ENCODE results near the gene RLF.
"Not testable (repeated sequence)": the region's sequence is repeated elsewhere in the genome, so short reads cannot be mapped to it uniquely, and the experiment has no call there.

Gene RLF

GRCh38 chr1:40151457-40152079 is 9.6 kb upstream of the RLF start:
- H3K27ac Mint-ChIP-seq, result no peak overlapping the region
- no peaks in the 10 kb centered on the region for H3K9me3 Mint-ChIP-seq
- peaks cover 12% of the 10 kb centered on the region for H3K4me1 Mint-ChIP-seq (ENCODE audit: low read depth)
- peaks cover 33% of the 10 kb centered on the region for H3K27me3 Mint-ChIP-seq (ENCODE audit: low read depth)
- H3K36me3 Mint-ChIP-seq (ENCODE audit: low read depth), result no peaks in the 10 kb centered on the region
- H3K4me3 Mint-ChIP-seq, result no peak overlapping the region

GRCh38 chr1:40153073-40153770 is 8.0 kb upstream of the RLF start:
- Mint-ChIP-seq H3K36me3 (ENCODE audit: low read depth) (no peaks in the 10 kb centered on the region), H3K4me3 (no peak overlapping the region), H3K9me3 (no peaks in the 10 kb centered on the region), H3K27ac (no peak overlapping the region), H3K27me3 (ENCODE audit: low read depth) (peaks cover 17% of the 10 kb centered on the region), H3K4me1 (ENCODE audit: low read depth) (peaks cover 12% of the 10 kb centered on the region)

- no peaks in the 10 kb centered on the region for H3K9me3 Mint-ChIP-seq
- no peak overlapping the region for H3K4me3 Mint-ChIP-seq
- H3K27ac Mint-ChIP-seq, result no peak overlapping the region
- no peaks in the 10 kb centered on the region for H3K36me3 Mint-ChIP-seq (ENCODE audit: low read depth)
- H3K4me1 Mint-ChIP-seq (ENCODE audit: low read depth), result peaks cover 12% of the 10 kb centered on the region
- H3K27me3 Mint-ChIP-seq (ENCODE audit: low read depth), result peaks cover 8% of the 10 kb centered on the region
Measured at GRCh38 chr1:40155135-40155534, 6.1 kb upstream of the RLF start.

- Mint-ChIP-seq H3K27me3 (ENCODE audit: low read depth) (peaks cover 8% of the 10 kb centered on the region), H3K27ac (no peak overlapping the region), H3K4me1 (ENCODE audit: low read depth) (peaks cover 15% of the 10 kb centered on the region), H3K9me3 (no peaks in the 10 kb centered on the region), H3K36me3 (ENCODE audit: low read depth) (peaks cover under 1% of the 10 kb centered on the region), H3K4me3 (no peak overlapping the region)
Measured at GRCh38 chr1:40155910-40156309, 5.3 kb upstream of the RLF start.

GRCh38 chr1:40160806-40161124 is 422 bp upstream of the RLF start:
- Mint-ChIP-seq H3K9me3 (no peaks in the 10 kb centered on the region), H3K36me3 (ENCODE audit: low read depth) (peaks cover 3% of the 10 kb centered on the region), H3K4me3 (no peak overlapping the region), H3K4me1 (ENCODE audit: low read depth) (peaks cover 12% of the 10 kb centered on the region), H3K27ac (no peak overlapping the region), H3K27me3 (ENCODE audit: low read depth) (no peaks in the 10 kb centered on the region)

GRCh38 chr1:40161888-40162397 is 756 bp downstream of the RLF start:
- H3K9me3 Mint-ChIP-seq, result no peaks in the 10 kb centered on the region
- peaks cover 8% of the 10 kb centered on the region for H3K36me3 Mint-ChIP-seq (ENCODE audit: low read depth)

GRCh38 chr1:40162753-40163441 is 1.7 kb downstream of the RLF start:
- H3K4me1 Mint-ChIP-seq (ENCODE audit: low read depth), result peaks cover 22% of the 10 kb centered on the region
- no peak overlapping the region for H3K4me3 Mint-ChIP-seq
- H3K27me3 Mint-ChIP-seq (ENCODE audit: low read depth), result no peaks in the 10 kb centered on the region

More at GRCh38 chr1:40161888-40162397, 756 bp downstream of the RLF start:
- no peak overlapping the region for H3K27ac Mint-ChIP-seq
- H3K27me3 Mint-ChIP-seq (ENCODE audit: low read depth), result no peaks in the 10 kb centered on the region
- H3K4me3 Mint-ChIP-seq, result no peak overlapping the region
- H3K4me1 Mint-ChIP-seq (ENCODE audit: low read depth), result peaks cover 15% of the 10 kb centered on the region

GRCh38 chr1:40167317-40167716 is 6.1 kb downstream of the RLF start:
- H3K36me3 Mint-ChIP-seq (ENCODE audit: low read depth), result peaks cover 12% of the 10 kb centered on the region
- no peak overlapping the region for H3K27ac Mint-ChIP-seq
- peaks cover 20% of the 10 kb centered on the region for H3K4me1 Mint-ChIP-seq (ENCODE audit: low read depth)
- no peak overlapping the region for H3K4me3 Mint-ChIP-seq
- H3K27me3 Mint-ChIP-seq (ENCODE audit: low read depth), result no peaks in the 10 kb centered on the region
- H3K9me3 Mint-ChIP-seq, result no peaks in the 10 kb centered on the region

More at GRCh38 chr1:40162753-40163441, 1.7 kb downstream of the RLF start:
- Mint-ChIP-seq H3K27ac (no peak overlapping the region), H3K9me3 (no peaks in the 10 kb centered on the region), H3K36me3 (ENCODE audit: low read depth) (peaks cover 13% of the 10 kb centered on the region)

- Mint-ChIP-seq H3K4me3 (no peak overlapping the region), H3K4me1 (ENCODE audit: low read depth) (peaks cover 23% of the 10 kb centered on the region), H3K27me3 (ENCODE audit: low read depth) (no peaks in the 10 kb centered on the region), H3K9me3 (no peaks in the 10 kb centered on the region), H3K36me3 (ENCODE audit: low read depth) (peaks cover 8% of the 10 kb centered on the region), H3K27ac (no peak overlapping the region)
Measured at GRCh38 chr1:40171036-40171435, 9.8 kb downstream of the RLF start.

- peaks cover 8% of the 10 kb centered on the region for H3K36me3 Mint-ChIP-seq (ENCODE audit: low read depth)
- H3K9me3 Mint-ChIP-seq, result no peaks in the 10 kb centered on the region
- H3K27me3 Mint-ChIP-seq (ENCODE audit: low read depth), result no peaks in the 10 kb centered on the region
- H3K4me1 Mint-ChIP-seq (ENCODE audit: low read depth), result peaks cover 29% of the 10 kb centered on the region
- no peak overlapping the region for H3K27ac Mint-ChIP-seq
- no peak overlapping the region for H3K4me3 Mint-ChIP-seq
Measured at GRCh38 chr1:40174788-40175187, 13.6 kb downstream of the RLF start.

GRCh38 chr1:40176989-40177388 is 15.8 kb downstream of the RLF start:
- not testable (repeated sequence) for H3K36me3 Mint-ChIP-seq (ENCODE audit: low read depth); H3K27me3 Mint-ChIP-seq (ENCODE audit: low read depth); H3K27ac Mint-ChIP-seq; H3K9me3 Mint-ChIP-seq; H3K4me3 Mint-ChIP-seq
- H3K4me1 Mint-ChIP-seq (ENCODE audit: low read depth), result peaks cover 28% of the 10 kb centered on the region

- Mint-ChIP-seq H3K9me3 (no peaks in the 10 kb centered on the region), H3K4me1 (ENCODE audit: low read depth) (peaks cover 31% of the 10 kb centered on the region), H3K27me3 (ENCODE audit: low read depth) (no peaks in the 10 kb centered on the region), H3K36me3 (ENCODE audit: low read depth) (peaks cover 11% of the 10 kb centered on the region), H3K27ac (no peak overlapping the region), H3K4me3 (no peak overlapping the region)
Measured at GRCh38 chr1:40178200-40178599, 17.0 kb downstream of the RLF start.

- Mint-ChIP-seq H3K27ac (no peak overlapping the region), H3K4me3 (no peak overlapping the region), H3K9me3 (no peaks in the 10 kb centered on the region), H3K27me3 (ENCODE audit: low read depth) (no peaks in the 10 kb centered on the region), H3K36me3 (ENCODE audit: low read depth) (peaks cover 13% of the 10 kb centered on the region), H3K4me1 (ENCODE audit: low read depth) (peaks cover 37% of the 10 kb centered on the region)
Measured at GRCh38 chr1:40179496-40180089, 18.4 kb downstream of the RLF start.

- Mint-ChIP-seq H3K4me3 (no peak overlapping the region), H3K4me1 (ENCODE audit: low read depth) (peaks cover 39% of the 10 kb centered on the region), H3K27ac (no peak overlapping the region), H3K9me3 (no peaks in the 10 kb centered on the region), H3K27me3 (ENCODE audit: low read depth) (no peaks in the 10 kb centered on the region), H3K36me3 (ENCODE audit: low read depth) (peaks cover 13% of the 10 kb centered on the region)
Measured at GRCh38 chr1:40183055-40183710, 22.0 kb downstream of the RLF start.
